CD4-positive, alpha-beta T cell treated with Interleukin-12 subunit alpha and Interleukin-12 subunit beta, for 1 hour (primary cell): ENCODE measurements around the gene RBPJL.

Experiments used
- DNase-seq: peaks from one replicate; pipeline ENCODE4 v3.0.0-alpha.2; 2020

RBPJL gene

DNA sequence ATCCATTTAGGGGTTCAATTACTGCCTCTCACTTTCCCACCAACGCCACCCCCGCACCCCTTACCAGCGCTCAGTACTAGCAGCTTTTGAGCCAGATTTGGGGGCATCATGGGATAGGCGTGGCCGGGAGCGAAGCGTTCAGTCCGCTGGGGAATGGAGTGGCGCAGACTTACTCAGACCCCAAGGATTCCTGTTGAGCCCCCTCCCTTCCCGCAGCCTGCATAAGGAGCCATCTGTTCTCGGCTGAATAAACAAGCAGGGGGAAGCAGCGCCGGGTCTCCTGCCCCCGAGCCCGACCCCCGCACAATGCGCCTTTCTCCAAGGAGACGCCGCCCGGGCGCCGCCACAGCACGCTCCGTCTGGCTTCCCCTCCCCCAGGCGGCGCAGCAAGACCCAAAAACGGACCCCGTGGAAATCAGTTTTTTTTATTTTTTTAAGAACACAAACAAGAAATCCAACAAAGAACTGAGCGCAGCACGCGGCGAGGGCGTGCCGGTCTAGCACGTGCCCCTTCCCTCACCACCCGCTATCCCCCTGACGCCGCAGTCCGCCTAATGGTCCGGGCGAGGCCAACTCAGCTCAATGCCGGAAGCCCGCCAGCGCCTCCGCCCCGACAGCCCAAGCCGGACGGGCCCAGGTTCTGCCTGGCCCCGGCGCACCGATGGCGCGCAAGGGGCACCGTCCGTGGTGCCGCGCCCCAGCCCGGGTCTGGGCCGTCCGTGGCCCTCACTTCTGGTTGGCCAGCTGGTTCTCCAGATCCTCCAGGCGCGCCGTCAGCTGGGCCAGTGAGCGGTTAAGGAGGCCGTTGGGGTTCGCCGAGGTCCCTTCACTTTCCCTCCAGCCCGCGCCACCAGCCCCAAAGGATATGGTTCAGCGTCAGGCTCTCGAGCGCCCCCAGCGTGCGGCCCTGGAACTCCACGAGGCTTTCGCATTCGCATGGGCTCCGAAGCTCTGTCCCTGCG lies 13.3 kb upstream of the RBPJL start:
- DNase-seq, result peak; percentile 78

DNA sequence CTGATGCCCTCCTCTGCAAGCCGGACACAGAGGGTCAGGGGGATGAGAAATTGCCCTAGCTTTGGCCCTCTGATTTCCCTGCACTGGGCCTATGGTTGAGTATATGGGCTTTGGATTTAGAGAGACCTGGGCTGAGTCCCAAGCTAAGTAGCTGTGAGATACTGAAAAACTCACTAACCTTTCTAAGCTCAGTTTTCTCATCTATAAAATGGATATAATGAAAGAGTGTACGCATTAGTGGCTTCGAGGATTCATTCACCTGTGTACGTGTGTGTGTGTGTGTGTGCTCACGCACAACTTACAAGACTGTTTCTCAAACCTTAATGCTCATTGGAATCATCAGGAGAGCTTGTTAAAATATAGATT lies 12.7 kb upstream of the RBPJL start:
- no peak for DNase-seq

DNA sequence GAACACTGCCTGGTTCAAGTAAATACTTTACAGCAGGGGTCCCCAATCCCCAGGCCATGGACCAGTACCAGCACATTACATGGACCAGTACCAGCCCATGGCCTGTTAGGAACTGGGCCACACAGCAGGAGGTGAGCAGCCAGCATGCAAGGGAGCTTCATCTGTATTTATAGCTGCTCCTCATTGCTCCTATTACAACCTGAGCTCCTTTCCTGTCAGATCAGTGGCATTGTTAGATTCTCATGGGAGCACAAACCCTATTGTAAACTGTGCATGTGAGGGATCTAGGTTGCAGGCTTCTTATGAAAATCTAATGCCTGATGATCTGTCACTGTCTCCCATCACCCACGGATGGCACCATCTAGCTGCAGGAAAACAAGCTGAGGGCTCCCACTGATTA lies 12.0 kb upstream of the RBPJL start:
- no peak for DNase-seq

DNA sequence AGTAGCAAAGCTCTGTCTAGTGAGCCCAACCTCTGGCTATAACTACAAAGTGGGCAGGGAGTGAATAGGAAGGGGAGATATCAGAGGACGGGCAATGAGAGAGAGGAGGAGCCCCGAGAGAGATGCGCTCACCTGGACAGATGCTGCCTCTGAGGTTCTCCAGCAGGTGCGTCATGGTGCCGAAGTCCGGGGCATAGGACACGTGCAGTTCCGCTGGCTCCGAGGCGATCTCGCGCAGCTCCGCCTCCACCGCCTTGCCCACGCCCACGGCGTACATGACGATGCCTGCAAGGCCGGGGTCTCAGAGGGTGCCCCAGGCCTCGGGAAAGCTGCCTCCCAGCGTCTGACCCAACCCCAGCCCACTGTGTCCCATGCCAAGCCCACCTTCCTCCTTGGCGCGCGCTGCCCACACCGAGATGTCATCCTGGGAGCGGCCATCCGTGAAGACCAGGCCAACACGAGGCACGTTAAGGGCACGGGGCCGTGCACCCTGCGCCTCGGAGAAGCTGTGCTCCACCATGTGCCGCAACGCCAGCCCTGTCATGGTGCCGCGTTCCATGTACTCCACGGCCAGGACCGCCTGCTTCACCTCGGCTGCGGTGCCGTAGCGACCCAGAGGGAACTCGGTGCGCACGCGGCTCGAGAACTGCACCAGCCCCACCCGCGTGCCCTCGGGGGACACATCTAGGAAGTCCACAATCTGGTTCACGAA lies 8.7 kb upstream of the RBPJL start:
- no peak for DNase-seq

DNA sequence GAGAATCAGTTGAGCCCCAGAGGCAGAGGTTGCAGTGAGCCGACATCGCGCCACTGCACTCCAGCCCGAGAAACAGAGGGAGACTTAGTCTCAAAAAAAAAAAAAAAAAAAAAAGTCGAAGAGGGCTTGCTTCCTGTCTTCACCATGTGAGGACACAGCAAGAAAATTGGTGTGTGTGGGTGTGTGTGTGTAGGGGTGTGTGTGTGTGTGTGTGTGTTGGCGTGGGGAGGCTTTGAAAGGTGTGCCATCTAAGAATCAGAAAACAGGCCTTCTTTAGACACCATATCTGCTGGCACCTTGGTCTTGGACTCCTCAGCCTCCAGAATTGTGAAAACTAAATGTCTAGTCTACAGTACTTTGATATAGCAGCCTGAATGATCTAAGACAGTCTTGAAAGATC lies 6.9 kb upstream of the RBPJL start:
- DNase-seq, result no peak

DNA sequence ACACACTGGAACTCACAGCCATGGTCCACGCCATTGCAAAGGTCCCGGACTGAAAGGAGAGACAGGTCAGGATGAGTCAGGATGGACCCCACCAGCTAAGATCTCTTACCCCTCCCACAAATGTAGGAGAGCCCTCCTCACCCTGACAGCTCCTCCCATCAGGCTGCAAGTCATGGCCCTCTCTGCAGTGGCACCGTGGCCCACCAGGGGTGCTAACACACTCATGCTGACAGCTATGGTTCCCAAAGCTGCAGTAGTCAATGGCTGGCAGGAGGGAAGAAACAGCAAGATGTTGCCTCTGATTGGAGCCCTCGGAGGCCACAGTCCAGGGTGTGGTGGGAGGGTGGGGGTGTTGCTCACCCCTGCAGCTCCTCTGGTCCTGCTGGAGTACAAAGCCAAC lies 5.7 kb upstream of the RBPJL start:
- no peak for DNase-seq

DNA sequence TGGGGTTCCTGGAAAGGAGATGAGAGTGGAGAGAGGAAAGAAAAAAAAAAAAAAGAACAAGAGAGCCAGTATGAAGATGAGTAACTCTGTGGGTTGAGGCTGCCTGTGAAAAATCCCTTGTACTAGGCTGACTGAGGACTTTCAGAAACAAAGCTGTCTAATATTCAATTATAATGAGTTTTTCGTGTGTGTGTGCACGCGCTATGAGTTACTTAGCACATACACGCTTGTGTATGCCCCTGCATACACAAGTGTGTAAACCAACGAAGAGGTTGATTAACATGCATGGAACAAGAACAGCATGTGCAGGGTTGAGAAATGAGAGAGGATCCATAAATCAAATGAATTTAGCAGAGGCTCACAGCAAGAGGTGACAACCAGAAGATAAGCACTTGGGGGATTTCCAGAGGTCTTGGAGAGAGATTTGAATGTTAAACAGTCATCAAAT lies 4.8 kb upstream of the RBPJL start:
- DNase-seq, result no peak

DNA sequence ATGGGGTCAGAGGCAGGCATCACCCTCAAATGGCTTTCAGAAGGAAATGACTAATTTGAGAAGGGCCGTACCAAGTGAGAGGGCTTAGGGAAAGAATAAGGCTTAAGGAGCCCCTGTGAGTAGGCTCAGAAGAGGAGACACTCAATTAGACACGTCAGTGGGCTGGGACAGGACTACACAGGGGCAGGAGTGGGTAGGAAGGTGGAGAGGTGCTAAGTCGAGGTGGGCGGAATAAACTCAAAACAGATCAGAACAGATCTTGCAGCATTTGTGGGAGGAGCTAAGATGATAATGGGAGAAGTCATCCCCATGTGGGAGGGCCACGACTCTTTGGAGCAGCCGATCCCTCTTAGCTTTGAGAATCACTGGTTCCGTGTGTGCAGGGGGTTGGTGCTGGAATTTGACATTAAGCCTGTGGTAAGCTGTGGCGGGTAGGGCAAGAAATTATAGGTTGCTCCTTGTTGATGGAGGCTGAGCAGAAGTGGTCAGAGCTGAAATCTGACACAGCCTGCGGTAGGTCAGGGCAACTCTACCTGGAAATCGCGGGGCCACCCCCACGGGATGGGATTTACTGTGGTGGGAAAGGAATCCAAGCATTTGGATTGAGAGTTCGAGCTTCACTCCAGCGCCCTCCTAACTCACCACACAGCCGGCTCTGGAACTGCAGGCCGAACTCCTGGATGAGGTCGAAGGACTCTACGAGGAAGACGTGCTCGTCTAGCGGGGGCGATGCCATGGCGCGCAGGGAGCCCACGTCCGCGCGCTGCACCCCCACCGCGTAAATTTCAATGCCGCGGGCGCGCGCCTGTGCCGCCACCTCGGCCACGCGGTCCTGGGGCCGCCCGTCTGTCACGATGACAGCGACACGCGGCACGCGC lies 2.8 kb upstream of the RBPJL start:
- no peak for DNase-seq

DNA sequence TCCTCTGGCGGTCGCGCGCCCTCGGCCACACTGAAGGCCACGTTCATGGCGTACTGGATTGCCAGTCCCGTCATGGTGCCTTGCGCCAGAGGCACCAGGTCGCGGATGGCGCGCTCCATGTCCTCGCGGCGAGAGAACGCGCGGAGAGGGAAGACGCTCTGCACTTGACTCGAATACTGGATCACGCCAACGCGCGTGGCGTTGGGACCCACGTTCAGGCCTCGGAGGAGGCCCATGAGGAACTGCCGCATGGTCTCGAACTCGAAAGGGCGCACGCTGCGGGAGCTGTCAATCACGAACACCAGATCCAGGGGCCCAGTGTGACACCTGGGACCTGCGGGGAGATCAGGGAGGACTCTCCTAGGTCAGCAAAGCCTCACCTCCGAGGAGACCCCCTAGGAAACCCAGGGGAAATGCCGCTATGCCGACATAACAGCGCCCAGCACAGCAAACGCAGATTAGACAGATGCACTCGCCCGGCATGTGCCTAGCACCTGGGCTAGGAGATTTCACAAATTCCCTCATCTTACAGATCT lies 2.1 kb upstream of the RBPJL start:
- no peak for DNase-seq

DNA sequence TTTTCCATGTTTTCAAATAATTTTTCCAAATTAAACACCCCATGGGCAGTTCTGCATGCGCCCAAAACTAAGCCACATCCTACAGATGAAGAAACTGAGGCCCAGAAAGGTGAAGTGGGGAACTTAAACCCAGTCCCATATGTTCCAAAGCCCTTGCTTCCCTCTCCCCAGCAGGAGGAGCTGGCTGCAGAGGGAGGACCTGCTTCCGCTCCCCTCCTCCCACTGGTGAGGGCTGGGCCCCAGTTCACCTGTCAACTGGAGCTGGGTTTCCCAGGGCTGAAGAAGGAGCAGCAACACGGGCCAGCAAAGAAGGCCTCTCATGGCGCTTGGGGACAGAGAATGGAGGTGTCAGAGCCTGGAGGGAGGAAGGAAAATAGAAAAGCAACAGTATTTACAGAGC lies 1.4 kb upstream of the RBPJL start:
- no peak for DNase-seq

DNA sequence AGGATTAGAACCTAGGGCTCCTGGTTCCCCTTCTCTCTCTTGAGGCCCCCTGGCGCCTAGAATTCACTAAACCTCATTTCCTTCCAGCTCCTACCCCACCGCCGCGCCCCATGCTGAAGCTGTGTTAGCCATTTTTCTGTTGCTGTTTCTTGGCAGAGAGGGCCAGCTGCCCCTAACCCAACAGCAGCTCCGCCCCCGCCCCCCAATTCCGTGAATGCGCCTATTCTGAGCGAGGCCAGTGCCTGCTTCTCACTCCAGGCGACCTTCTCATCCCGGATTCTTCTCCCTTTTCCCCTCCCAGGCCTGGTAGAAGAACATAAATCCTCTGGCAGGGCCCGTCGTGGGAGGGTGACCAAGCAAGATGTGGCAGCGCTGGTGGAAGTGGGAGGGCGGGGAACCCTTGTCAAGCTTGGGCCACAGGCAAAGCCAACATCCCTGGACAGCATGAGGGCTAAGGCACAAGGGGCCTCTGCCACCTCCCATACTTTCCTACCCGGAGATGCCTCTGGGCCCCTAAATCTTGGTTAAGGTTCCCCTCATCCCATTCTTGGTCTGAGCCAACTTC lies 518 bp downstream of the RBPJL start:
- no peak for DNase-seq

DNA sequence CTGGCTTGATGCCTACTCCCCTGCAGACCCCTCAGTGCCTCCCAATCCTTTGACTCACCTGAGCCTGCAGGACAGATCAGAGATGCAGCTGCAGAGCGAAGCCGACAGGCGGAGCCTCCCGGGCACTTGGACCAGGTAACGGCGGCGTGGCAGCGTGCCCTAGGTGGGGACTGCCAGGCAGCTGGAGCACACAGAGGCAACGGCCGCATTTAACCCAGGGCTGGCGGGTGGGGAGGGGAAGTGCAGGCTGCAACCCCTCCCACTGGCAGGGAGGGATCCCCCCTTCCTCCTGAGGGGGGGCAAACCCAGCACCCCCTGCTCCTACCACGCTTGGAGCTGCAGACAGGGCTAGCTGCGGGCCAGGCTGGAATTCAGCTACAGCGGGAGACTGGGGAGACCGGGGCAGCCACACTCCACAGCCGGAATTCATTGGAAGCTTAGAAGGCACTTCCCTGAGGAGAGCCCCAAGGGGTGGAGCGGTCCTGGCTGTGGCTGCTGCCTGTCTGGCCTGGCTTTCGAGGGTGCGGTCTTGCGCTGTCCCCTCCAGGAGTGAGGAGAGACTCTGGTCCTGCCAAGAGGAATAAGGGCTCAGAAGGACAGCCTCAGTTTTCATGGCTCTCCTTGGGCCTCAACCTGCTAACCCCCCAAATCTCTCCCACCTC lies 1.6 kb downstream of the RBPJL start, which contains the start of gene MATN4:
TSS of gene MATN4 (minus strand) at position 183 of the 662 bp plus-strand sequence. CDS start 2,717 bp downstream, outside the sequence.
- no peak for DNase-seq

DNA sequence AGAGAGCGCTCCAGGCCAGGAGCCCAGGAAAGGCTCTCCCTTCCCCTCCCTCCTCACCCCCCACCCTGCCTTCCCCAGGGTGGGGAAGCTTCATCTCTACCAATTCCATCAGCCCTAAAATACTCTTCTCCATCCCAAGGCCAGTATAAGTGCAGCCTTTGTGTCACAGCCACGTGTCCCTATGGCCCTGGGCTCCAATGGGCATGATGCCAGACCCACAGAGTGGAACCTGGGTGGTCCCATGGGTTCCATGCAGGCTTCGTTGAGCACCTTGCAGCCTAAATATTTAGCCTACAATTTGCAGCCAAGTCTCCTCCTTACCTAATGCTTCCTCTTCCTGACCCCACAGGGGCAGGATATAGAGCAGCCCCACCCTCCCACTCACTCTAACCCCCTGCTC lies 2.4 kb downstream of the RBPJL start:
- no peak for DNase-seq

DNA sequence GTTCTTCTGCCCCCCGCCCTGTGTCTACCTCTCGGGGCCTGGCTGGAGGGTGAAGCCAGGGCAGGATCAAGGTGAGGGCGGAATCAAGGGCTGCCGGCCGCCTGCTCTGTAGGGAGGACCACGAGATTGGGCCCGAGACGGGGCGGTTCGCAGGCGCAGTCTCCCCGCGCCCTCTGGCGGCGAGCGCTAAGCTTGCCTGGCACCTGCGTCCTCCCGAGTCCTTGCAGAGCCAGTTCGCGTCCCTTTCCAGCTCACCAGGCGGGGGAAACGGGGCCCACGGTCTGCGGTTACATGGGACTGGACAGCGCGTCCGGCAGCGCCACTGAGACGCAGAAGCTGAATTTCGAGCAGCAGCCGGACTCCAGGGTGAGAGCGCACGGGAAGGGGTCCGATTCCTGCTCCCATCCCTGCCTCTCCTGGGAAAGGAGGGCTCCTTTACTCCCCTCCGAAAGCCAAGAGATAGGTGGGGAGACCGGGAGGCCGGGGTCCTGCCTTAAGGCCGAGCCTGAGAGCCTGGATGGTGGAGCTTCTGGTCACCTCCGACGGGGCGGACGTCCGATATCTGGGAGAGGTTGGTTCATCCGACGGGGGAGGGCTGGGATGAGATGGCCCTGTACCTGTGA lies 5.1 kb downstream of the RBPJL start:
- DNase-seq, result peak; percentile 55

DNA sequence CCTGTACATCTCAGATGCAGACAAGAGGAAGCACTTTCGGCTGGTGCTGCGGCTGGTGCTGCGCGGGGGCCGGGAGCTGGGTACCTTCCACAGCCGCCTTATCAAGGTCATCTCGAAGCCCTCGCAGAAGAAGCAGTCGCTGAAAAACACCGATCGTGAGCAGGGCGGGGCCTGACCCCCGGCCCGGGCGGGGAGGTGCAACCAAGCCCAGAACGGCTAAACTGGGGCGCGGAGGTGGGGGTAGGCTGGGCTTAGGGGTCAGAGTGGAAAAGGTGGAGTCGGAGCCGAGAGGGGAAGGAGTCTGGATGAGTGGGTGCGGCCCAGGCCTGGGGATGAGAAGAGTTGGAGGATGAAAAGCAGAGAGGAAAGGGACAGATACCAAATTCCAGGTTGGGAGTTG lies 5.6 kb downstream of the RBPJL start:
- no peak for DNase-seq

DNA sequence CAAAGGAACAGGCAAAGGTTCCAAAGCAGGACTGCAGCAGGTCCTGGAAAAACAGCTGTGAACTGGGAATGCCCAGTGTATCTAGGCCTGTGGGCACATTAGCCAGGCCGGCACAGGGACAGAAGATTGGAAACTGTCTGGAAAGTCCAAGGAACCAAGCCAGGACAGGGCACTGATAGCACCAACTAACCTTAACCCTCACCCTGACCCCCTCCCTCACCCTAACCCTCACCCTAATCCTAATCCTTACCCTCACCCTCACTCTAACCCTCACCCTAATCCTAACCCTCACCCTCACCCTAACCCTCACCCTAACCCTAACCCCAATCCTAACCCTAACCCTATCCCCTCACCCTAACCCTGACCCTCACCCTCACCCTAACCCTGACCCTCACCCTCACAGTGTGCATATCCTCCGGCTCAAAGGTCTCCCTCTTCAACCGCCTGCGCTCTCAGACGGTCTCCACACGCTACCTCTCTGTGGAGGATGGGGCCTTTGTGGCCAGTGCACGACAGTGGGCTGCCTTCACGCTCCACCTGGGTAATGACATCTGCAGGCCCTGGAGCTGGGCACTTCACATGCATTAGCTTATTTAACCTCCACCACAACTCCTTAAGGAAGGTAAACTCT lies 6.5 kb downstream of the RBPJL start:
- no peak for DNase-seq

DNA sequence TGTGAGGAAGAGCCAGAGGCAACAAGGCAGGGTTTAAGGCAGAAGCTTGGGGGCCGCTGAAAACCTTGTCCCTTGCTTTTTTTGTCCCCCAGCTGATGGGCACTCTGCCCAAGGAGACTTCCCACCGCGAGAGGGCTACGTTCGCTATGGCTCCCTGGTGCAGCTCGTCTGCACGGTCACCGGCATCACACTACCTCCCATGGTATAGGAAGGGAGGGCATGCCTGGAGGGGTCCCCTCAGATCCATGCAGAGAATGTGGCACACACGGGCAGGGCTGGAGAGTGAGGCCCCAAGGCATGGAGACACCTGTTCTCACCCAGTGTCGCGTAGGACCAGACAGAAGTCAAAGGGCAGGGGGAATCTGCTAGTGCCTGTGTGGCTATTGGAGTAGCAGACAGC lies 7.3 kb downstream of the RBPJL start:
- no peak for DNase-seq

DNA sequence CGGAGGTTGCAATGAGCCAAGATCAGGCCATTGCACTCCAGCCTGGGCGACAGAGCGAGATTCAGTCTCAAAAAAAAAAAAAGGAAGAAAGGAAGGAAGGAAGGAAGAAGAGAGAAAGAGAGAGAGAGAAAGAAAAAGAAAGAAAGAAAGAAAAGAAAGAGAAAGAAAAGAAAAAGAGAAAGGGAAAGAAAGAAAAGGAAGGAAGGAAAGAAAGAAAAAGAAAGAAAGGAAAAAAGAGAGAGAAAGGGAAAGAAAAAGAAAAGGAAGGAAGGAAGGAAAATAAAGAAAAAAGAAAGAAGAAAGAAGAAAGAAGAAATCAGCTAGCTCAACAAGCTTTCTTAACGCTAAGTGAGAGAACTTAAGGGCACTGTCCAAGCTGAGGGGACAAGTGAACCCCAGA lies 9.0 kb downstream of the RBPJL start:
- no peak for DNase-seq

DNA sequence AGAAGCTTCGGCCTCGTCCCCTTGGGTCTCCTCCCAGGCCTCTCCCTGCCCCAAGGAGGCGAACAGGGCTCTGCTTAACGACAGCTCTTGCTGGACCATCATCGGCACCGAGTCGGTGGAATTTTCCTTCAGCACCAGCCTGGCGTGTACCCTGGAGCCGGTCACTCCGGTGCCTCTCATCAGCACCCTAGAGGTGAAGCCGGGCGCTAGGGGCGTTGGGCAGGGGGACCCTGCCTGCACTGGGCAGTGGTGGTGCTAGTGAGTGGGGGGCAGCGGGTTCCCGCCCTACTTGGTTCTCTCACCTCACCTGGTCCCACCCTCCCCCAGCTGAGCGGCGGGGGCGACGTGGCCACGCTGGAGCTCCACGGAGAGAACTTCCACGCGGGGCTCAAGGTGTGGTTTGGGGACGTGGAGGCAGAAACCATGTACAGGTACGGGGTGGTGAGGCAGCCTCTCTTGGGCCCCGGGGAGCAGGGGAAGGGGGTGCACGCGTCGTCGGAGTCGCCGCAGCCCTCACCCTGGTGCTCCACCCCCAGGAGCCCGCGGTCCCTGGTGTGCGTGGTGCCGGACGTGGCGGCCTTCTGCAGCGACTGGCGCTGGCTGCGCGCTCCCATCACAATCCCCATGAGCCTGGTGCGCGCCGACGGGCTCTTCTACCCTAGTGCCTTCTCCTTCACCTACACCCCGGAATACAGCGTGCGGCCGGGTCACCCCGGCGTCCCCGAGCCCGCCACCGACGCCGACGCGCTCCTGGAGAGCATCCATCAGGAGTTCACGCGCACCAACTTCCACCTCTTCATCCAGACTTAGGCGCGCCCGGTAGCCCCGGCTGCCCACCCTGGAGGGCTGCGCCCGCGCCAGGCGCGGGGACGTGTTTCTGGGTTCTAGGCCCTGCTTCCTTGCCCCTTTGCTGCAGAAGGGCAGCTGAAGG lies 9.8 kb downstream of the RBPJL start:
- DNase-seq, result no peak

DNA sequence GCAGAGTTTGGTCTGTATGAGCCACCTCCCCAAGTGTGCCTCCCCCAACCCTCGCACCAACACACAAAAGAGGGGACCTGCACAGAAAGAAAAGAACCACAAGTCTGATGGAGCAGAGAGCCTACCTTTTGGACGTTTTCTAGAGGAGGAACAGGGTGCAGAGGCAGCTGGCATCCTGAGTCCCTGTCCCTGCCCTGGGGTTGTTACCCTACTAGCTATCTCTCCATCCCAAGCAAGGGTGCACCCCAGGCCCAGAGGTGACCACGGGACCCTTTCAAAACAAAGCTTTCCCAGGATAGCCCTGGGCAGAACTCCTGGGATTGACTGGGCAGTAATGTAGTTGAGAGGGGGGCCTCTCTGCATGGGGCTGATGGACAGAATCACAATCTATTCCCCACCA lies 11.2 kb downstream of the RBPJL start:
- no peak for DNase-seq
